ENCODE measurements around the gene CCNG2.

- TF ChIP-seq CTCF (IDR thresholded peaks at IDR 0.05) (peak in 2 of 6 experiments; percentile 14 to 17), POLR2A (IDR thresholded peaks at IDR 0.05) (peak; percentile 50 to 72)
Observed at GRCh38 chr4:77156912-77157858, at the start of gene CCNG2.

Measured in thyroid gland (tissue), 4 donors.